GM21576 (cell line): ENCODE measurements around the gene SEC22A.
"Not testable (repeated sequence)": the region's sequence is repeated elsewhere in the genome, so short reads cannot be mapped to it uniquely, and the experiment has no call there.

ENCODE experiments used
- ATAC-seq: cut with Tn5 transposase; IDR thresholded peaks from one replicate; pipeline ENCODE4 v1.9.1; 2021; ENCODE audit warnings: mild to moderate bottlenecking, moderate library complexity; ENCODE audit not compliant: unreplicated experiment

The SEC22A gene

GRCh38 chr3:123169930-123170329 is 31.8 kb upstream of the SEC22A start:
- no peak for ATAC-seq

- ATAC-seq = no peak
These were observed 21.0 kb upstream of the SEC22A start for GRCh38 chr3:123180791-123181190.

GRCh38 chr3:123186695-123187094 is 15.0 kb upstream of the SEC22A start:
- ATAC-seq = no peak

- ATAC-seq = no peak
These were observed 13.7 kb upstream of the SEC22A start for GRCh38 chr3:123188058-123188457.

GRCh38 chr3:123193448-123194101 is 8.2 kb upstream of the SEC22A start:
- ATAC-seq = no peak

GRCh38 chr3:123194552-123194951 is 7.2 kb upstream of the SEC22A start:
- no peak for ATAC-seq

GRCh38 chr3:123198372-123198771 is 3.4 kb upstream of the SEC22A start:
- no peak for ATAC-seq

GRCh38 chr3:123201223-123201556 is 553 bp upstream of the SEC22A start:
- ATAC-seq = no peak

- ATAC-seq = no peak
These were observed 708 bp downstream of the SEC22A start for GRCh38 chr3:123202451-123202850.

- no peak for ATAC-seq
These were observed 17.2 kb downstream of the SEC22A start for GRCh38 chr3:123218990-123219389.

- ATAC-seq = not testable (repeated sequence)
These were observed 19.6 kb downstream of the SEC22A start for GRCh38 chr3:123221369-123221768.

GRCh38 chr3:123225016-123225415 is 23.3 kb downstream of the SEC22A start:
- no peak for ATAC-seq

GRCh38 chr3:123226549-123226948 is 24.8 kb downstream of the SEC22A start:
- ATAC-seq = no peak

- ATAC-seq = no peak
These were observed 27.4 kb downstream of the SEC22A start for GRCh38 chr3:123229145-123229544.

GRCh38 chr3:123236902-123237301 is 35.2 kb downstream of the SEC22A start:
- no peak for ATAC-seq

GRCh38 chr3:123239186-123239585 is 37.4 kb downstream of the SEC22A start:
- ATAC-seq = not testable (repeated sequence)

GRCh38 chr3:123239756-123240155 is 38.0 kb downstream of the SEC22A start:
- ATAC-seq = no peak

- no peak for ATAC-seq
These were observed 42.4 kb downstream of the SEC22A start for GRCh38 chr3:123244128-123244527.

GRCh38 chr3:123246866-123247265 is 45.1 kb downstream of the SEC22A start:
- no peak for ATAC-seq

- ATAC-seq = no peak
These were observed 54.5 kb downstream of the SEC22A start for GRCh38 chr3:123256256-123256655.

GRCh38 chr3:123258359-123258758 is 56.6 kb downstream of the SEC22A start:
- ATAC-seq = no peak

- ATAC-seq = no peak
These were observed 57.2 kb downstream of the SEC22A start for GRCh38 chr3:123258811-123259420.

- no peak for ATAC-seq
These were observed 59.9 kb downstream of the SEC22A start for GRCh38 chr3:123261666-123262065.
